Measurements from ENCODE around the gene GFRA1. TPM values are rescaled to one million over a fixed set of nuclear protein-coding genes. Genes with fewer than 3 reads are reported as not detected.

Gene GFRA1
- total and polyA plus RNA-seq, 2 donors (not counting 1 experiment from before 2014, with no cell fraction given), result not detected

- Histone ChIP-seq H2AFZ (ENCODE audit: insufficient read depth, low read depth, low read length, poor library complexity, severe bottlenecking) (no peak overlapping the region), H3K4me1 (ENCODE audit: control insufficient read depth in 2 of 2, insufficient read depth in 2 of 2, low read length in 2 of 2) (no peaks in the 10 kb centered on the region), H3K36me3 (replicated peaks in 1 of 2; ENCODE audit: control extremely low read depth in 1 of 2, control insufficient read depth in 1 of 2, extremely low read depth in 1 of 2, insufficient read depth in 2 of 2, low read length in 1 of 2) (no peaks in the 10 kb centered on the region), H3K27ac (ENCODE audit: low read length in 2 of 2) (no peak overlapping the region), H3K4me3 (ENCODE audit: control extremely low read depth in 1 of 5, extremely low read depth in 1 of 5, insufficient read depth in 1 of 5, low read depth in 2 of 5, low read length in 4 of 5) (no peak overlapping the region), H4K20me1 (ENCODE audit: control insufficient read depth, insufficient read depth, low read length, poor library complexity, severe bottlenecking) (no peaks in the 10 kb centered on the region), H3K9me3 (ENCODE audit: control extremely low read depth in 1 of 3, control insufficient read depth in 2 of 3, insufficient read depth in 1 of 3, low read length in 2 of 3) (no peaks in the 10 kb centered on the region), H3K4me2 (replicated peaks; ENCODE audit: low read depth, low read length, poor library complexity, severe bottlenecking) (no peak overlapping the region), H3K79me2 (ENCODE audit: control insufficient read depth, insufficient read depth, low read length) (no peaks in the 10 kb centered on the region), H3K27me3 (replicated peaks in 1 of 4; ENCODE audit: control extremely low read depth in 1 of 4, control insufficient read depth in 3 of 4, insufficient read depth in 4 of 4, low read length in 3 of 4) (no peaks in the 10 kb centered on the region), H3K9ac (ENCODE audit: low read length) (no peak overlapping the region)
- TF ChIP-seq EZH2 (IDR thresholded peaks at IDR 0.05; ENCODE audit: borderline replicate concordance, insufficient read depth, low read depth, low read length, poor library complexity, severe bottlenecking) (no peak), CTCF (IDR thresholded peaks at IDR 0.05) (no peak)
- H3K27ac Mint-ChIP-seq, result no peak overlapping the region
- DNase-seq (no peak), ATAC-seq (ENCODE audit: low read depth) (no peak)
- WGBS (ENCODE audit: insufficient coverage), result 85% methylated on average over 3 of the region's 5 CpGs
- no peaks in the 10 kb centered on the region for H3K9me3 Mint-ChIP-seq (ENCODE audit: insufficient read depth)
- ChIA-PET CTCF (no interaction called here), POLR2A (no interaction called here)
- intact Hi-C loops (cut with micrococcal nuclease), result no loop called here
- H3K27me3 Mint-ChIP-seq, result no peaks in the 10 kb centered on the region
- H3K4me3 Mint-ChIP-seq, result no peak overlapping the region
- no peaks in the 10 kb centered on the region for H3K4me1 Mint-ChIP-seq
Observed at GRCh38 chr10:116311016-116311415, 38.0 kb upstream of the GFRA1 start.

- no peaks in the 10 kb centered on the region for H3K27me3 Mint-ChIP-seq
- DNase-seq (no peak), ATAC-seq (ENCODE audit: low read depth) (no peak)
- Histone ChIP-seq H2AFZ (ENCODE audit: insufficient read depth, low read depth, low read length, poor library complexity, severe bottlenecking) (no peak overlapping the region), H3K9me3 (ENCODE audit: control extremely low read depth in 1 of 3, control insufficient read depth in 2 of 3, insufficient read depth in 1 of 3, low read length in 2 of 3) (no peaks in the 10 kb centered on the region), H3K4me3 (ENCODE audit: control extremely low read depth in 1 of 5, extremely low read depth in 1 of 5, insufficient read depth in 1 of 5, low read depth in 2 of 5, low read length in 4 of 5) (no peak overlapping the region), H3K4me1 (ENCODE audit: control insufficient read depth in 2 of 2, insufficient read depth in 2 of 2, low read length in 2 of 2) (no peaks in the 10 kb centered on the region), H3K27me3 (replicated peaks in 1 of 4; ENCODE audit: control extremely low read depth in 1 of 4, control insufficient read depth in 3 of 4, insufficient read depth in 4 of 4, low read length in 3 of 4) (no peaks in the 10 kb centered on the region), H3K27ac (ENCODE audit: low read length in 2 of 2) (no peak overlapping the region), H3K36me3 (replicated peaks in 1 of 2; ENCODE audit: control extremely low read depth in 1 of 2, control insufficient read depth in 1 of 2, extremely low read depth in 1 of 2, insufficient read depth in 2 of 2, low read length in 1 of 2) (no peaks in the 10 kb centered on the region), H4K20me1 (ENCODE audit: control insufficient read depth, insufficient read depth, low read length, poor library complexity, severe bottlenecking) (no peaks in the 10 kb centered on the region), H3K79me2 (ENCODE audit: control insufficient read depth, insufficient read depth, low read length) (no peaks in the 10 kb centered on the region), H3K4me2 (replicated peaks; ENCODE audit: low read depth, low read length, poor library complexity, severe bottlenecking) (no peak overlapping the region), H3K9ac (ENCODE audit: low read length) (no peak overlapping the region)
- TF ChIP-seq EZH2 (IDR thresholded peaks at IDR 0.05; ENCODE audit: borderline replicate concordance, insufficient read depth, low read depth, low read length, poor library complexity, severe bottlenecking), result no peak
- H3K27ac Mint-ChIP-seq, result no peak overlapping the region
- POLR2A ChIA-PET, result no interaction called here
- no peaks in the 10 kb centered on the region for H3K9me3 Mint-ChIP-seq (ENCODE audit: insufficient read depth)
- H3K4me3 Mint-ChIP-seq, result no peak overlapping the region
- whole genome bisulfite sequencing (ENCODE audit: insufficient coverage), result 90% methylated on average over 2 of the region's 4 CpGs
- intact Hi-C loops (cut with micrococcal nuclease), result no loop called here
- no peaks in the 10 kb centered on the region for H3K4me1 Mint-ChIP-seq
- CTCF ChIA-PET, result no interaction called here
Observed at GRCh38 chr10:116307455-116307854, 34.4 kb upstream of the GFRA1 start.

Measured in B cell (primary cell).